ACHN (cell line): ENCODE data around the gene CCDC127.
"Not testable (repeated sequence)": the region's sequence is repeated elsewhere in the genome, so short reads cannot be mapped to it uniquely, and the experiment has no call there.

ENCODE experiments used
- DNase-seq: peaks from one replicate; pipeline ENCODE4 v3.0.0-alpha.2; 2015
- in situ Hi-C: cut with HindIII; loops from 2 replicates; pipeline ENCODE4 v1.10.0; 2017; ENCODE audit warnings: low sequenced_read_pairs, low pct_ligation_motif_present, low pct_unique_long_range_greater_than_20kb

Gene CCDC127

GRCh38 chr5:217494-218456 lies at the start of gene CCDC127, which contains the start of gene SDHA:
Gene CCDC127 (minus strand): TSS chr5:218153. CDS start chr5:216849, 1,304 bp downstream.
Gene SDHA (plus strand): TSS chr5:218320. CDS start chr5:218356, 36 bp downstream.
- in situ Hi-C loops, result not testable (repeated sequence)
- DNase-seq, result peak; percentile 88

DNA sequence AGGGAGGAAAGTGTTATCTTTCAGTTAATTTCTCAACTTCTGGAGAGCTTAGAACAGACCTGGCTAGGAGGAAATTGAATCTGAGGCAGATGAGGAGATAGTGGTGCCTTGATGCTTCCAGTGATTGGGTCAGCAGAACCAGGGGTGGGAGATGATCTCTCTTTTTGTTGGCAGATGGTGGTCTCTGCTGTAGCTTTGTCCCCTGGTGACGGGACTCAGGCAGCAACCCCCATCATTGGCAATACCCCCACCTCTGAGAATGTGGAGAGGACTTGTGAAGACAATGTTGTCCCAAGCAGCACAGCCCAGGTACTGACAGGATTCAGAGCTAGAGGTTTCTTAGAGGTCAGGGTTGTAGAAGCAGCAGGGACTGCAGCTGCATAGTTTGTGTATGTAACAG lies 49.8 kb upstream of the CCDC127 start:
- DNase-seq, result no peak
- in situ Hi-C loops, result no loop called here

DNA sequence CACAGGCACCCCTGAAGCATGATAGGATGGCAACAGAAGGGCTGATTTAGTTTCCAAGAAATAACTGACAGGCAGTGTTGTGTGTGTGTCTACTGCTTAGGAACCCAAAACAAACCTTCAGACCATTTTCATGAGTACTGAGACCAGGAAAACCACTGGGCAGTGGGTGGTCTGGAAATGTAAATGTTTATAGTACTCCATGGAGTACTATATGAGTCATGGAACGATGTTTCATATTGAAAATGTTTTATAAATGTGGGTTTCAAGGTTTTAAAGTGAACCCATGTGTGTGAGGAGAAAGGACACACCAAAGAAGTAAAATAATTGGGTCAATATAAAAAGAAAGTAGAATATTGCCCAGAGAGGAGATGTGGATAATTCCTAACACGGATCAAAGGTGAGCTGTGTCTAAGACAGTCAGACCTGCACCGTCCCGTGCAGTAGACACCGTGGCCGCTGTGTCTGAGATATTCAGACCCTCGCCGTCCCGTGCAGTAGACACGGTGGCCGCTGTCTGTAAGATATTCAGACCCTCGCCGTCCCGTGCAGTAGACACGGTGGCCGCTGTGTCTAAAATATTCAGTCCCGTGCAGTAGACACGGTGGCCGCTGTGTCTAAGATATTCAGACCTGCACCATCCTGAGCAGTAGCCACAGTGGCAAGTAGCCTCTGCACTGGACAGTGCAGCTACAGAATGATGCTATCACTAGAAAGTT lies 48.5 kb upstream of the CCDC127 start:
- in situ Hi-C loops, DNase-seq: not testable (repeated sequence)

GRCh38 chr5:264338-264737 lies 46.4 kb upstream of the CCDC127 start:
- no peak for DNase-seq
- in situ Hi-C loops, result no loop called here

- in situ Hi-C loops, result not testable (repeated sequence)
- peak; percentile 91 for DNase-seq
These were observed 45.5 kb upstream of the CCDC127 start for GRCh38 chr5:263275-263974.

DNA sequence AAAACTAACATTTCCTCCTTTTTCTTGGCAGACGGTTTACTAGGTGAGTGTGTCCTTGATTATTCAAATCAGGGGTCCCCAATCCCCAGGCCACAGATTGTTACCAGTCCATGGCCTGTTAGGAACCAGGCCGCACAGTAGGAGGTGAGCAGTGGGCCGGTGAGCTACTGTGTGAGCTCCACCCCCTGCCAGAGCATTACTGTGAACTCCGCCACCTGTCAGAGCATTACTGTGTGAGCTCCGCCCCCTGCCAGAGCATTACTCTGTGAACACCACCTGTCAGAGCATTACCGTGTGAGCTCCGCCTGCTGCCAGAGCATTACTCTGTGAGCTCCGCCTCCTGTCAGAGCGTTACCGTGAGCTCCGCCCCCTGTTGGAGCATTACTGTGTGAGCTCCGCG lies 39.2 kb upstream of the CCDC127 start:
- in situ Hi-C loops, result no loop called here
- DNase-seq, result no peak

- in situ Hi-C loops, DNase-seq: not testable (repeated sequence)
These were observed 38.4 kb upstream of the CCDC127 start for GRCh38 chr5:256347-256746.

- DNase-seq, in situ Hi-C loops: not testable (repeated sequence)
These were observed 37.2 kb upstream of the CCDC127 start for GRCh38 chr5:255116-255515.

DNA sequence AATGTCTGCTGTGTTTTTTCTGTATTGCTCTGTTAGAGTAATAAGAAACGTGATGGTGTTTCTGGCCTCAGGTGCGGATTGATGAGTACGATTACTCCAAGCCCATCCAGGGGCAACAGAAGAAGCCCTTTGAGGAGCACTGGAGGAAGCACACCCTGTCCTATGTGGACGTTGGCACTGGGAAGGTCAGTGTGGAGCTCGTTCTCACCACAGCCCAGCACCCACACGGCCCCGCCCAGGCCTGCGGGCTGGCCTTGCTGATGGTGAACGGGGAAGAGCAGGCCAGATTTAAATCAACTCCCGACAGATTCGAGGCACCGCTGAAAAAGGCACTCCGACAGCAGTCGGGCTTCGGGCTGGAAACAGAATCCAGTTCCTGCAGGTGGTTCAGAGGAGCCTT lies 36.4 kb upstream of the CCDC127 start:
- DNase-seq, in situ Hi-C loops: not testable (repeated sequence)

GRCh38 chr5:252546-252945 lies 34.6 kb upstream of the CCDC127 start:
- DNase-seq, result peak; percentile 19
- in situ Hi-C loops, result no loop called here

- in situ Hi-C loops, result not testable (repeated sequence)
- DNase-seq, result peak; percentile 29
These were observed 34.0 kb upstream of the CCDC127 start for GRCh38 chr5:251975-252374.

DNA sequence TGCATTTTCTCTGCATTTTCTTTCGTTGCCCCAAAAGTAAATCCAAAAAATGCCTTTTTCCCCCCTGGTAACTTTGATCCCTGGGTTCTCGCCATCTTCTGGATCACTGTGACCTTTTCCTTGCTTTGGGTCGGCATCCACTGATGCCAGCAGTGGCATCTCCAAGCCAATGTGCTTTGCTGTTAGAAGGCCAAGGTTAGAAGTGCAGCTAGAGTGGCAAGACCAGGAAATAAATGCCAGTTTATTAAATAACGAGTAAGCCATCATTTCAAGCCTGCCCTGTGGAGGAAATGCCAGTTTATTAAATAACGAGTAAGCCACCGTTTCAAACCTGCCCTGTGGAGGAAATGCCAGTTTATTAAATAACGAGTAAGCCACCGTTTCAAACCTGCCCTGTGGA lies 33.6 kb upstream of the CCDC127 start:
- DNase-seq, in situ Hi-C loops: not testable (repeated sequence)

GRCh38 chr5:251016-251415 lies 33.1 kb upstream of the CCDC127 start:
- in situ Hi-C loops, DNase-seq: not testable (repeated sequence)

GRCh38 chr5:250396-250795 lies 32.4 kb upstream of the CCDC127 start:
- DNase-seq, in situ Hi-C loops: not testable (repeated sequence)

DNA sequence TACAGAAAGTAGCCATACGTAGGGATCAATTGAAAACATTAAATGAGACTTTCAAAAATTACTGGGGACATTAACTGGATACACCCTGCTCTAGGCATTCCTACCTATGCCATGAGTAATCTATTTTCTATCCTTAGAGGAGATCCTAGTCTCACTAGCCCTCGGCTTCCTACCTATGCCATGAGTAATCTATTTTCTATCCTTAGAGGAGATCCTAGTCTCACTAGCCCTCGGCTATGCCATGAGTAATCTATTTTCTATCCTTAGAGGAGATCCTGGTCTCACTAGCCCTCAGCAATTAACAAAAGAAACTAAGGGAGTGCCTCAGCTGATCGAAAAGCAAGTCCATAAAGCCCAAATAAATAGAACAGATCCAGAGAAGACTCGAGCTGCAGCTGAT lies 27.8 kb upstream of the CCDC127 start:
- DNase-seq, in situ Hi-C loops: not testable (repeated sequence)

DNA sequence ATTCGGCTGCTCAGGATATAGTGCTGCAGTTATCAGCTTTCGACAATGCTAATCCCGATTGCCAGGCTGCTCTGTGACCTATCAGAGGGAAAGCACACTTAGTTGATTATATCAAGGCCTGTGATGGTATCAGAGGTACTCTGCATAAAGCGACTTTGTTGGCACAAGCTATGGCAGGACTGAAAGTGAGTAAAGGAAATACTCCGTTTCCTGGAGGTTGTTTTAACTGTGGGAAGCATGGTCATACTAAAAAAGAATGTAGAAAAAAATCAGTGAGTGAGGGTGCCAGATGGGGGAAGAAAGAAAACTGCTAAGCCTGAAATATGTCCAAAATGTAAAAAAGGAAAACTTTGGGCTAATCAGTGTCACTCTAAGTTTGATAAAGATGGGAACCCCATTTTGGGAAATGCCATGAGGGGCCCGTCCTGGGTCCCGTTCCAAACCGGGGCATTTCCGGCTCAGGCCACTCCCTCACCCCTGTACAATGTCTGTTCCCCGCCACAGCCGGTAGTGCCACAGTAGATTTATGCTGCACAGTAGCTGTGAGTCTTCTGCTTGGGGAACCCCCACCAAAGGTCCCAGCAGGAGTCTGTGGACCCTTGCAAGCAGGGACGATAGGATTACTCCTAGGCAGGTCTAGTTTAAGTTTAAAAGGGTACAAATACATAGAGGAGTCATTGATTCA lies 25.9 kb upstream of the CCDC127 start:
- DNase-seq, in situ Hi-C loops: not testable (repeated sequence)

DNA sequence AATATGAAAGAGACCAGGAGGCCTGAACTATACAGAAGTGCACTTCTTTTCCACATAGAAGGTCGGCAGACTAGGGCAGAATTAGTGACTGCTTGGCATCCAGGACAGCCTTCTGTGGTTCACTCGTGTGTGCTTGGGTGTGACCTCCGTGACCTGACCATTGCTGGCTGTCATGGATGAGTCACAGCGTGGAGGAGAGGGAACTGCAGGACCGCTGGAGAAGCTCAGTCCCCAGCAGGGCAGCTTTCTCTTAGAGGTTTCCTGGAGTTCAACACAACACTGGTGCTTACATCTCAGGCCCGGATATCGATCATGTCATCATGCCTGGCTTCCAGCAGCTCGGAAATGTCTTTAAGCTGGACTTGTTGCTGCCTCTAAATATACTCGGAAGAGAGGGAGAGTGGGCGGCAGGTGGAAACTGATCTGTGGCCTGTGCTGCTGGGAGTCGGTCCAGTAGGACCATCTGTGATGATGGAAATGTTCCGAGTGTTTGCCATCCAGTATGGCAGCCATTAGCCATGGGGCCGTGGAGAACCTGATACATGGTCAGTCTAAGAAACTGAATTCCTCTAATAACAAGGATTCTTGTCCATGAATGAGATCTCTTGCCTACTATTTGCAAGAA lies 23.2 kb upstream of the CCDC127 start:
- in situ Hi-C loops, result not testable (repeated sequence)
- peak; percentile 22 for DNase-seq

DNA sequence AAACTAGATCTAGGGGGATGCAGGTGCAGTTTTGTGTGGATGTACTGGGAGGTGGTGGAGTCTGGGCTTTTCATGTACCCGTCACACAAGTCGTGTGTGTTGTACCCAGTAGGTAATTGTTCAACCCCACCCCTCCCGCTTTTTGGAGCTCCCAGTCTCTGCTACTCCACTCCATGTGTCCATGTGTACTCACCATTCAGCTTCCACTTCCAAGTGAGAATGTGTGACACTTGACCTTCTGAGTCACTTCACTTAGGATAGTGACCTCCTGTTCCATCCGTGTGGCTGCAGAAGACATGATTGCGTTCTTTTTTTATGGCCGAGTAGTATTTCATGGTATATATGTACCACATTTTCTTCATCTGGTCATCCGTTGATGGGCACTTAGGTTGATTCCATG lies 22.6 kb upstream of the CCDC127 start:
- in situ Hi-C loops, DNase-seq: not testable (repeated sequence)
